HCT116 (cell line): ENCODE results near the gene C10orf90. TPM values are rescaled to one million over a fixed set of nuclear protein-coding genes. Genes with fewer than 3 reads are reported as not detected.

Experiments
- ATAC-seq: fragments of 200-7000 bp; cut with Tn5 transposase; 2 replicates; pipeline ENCODE4 v1.9.1; 2020; ENCODE audit warnings: mild to moderate bottlenecking, moderate library complexity
- BruUV-seq: library from RNA; stranded (reverse); fragments of 400-500 nt; replicated peaks from 2 replicates; lab custom pipeline; 2021; lab: Mats Ljungman, UMichigan
- CTCF ChIA-PET: fragments of 300-600 bp; sonication (Branson Sonifier 250); formaldehyde crosslinking; loops from one replicate; lab custom pipeline; 2021; ENCODE audit warnings: antibody characterized with exemption; lab: Charles Lee
- POLR2A ChIA-PET: fragments of 300-600, 350-600 bp; sonication (Branson Sonifier 250); formaldehyde crosslinking; loops from one replicate; lab custom pipeline; 2021; ENCODE audit warnings: antibody characterized with exemption; lab: Charles Lee
- RAD21 ChIA-PET, 2 experiments: fragments of 300-600 bp; sonication (Branson Sonifier 250); formaldehyde crosslinking; loops; one replicate each; lab custom pipeline; 2023; ENCODE audit warnings: low total read pairs in 2 of 2; ENCODE audit not compliant: uncharacterized antibody in 2 of 2, unreplicated experiment in 2 of 2, low non-redundant PET in 1 of 2; lab: Charles Lee
- DNase-seq: peaks from one replicate; pipeline ENCODE4 v3.0.0-alpha.2; 2010; ENCODE audit warnings: low read depth, low spot score
- H2AFZ ChIP-seq: fragments of 200-600 bp; shearing (Covaris generic), sonication (generic); 2 replicates; pipeline ENCODE4 v1.6.1; 2017; ENCODE audit warnings: low read depth, mixed run types, mixed read lengths, antibody characterized with exemption, low read length; ENCODE audit not compliant: poor library complexity, severe bottlenecking
- H3K27ac ChIP-seq: 2 replicates; pipeline ENCODE4 v1.5.1; 2012; ENCODE audit warnings: low read depth, low read length
- H3K27me3 ChIP-seq: fragments of 200-600 bp; sonication (generic); 2 replicates; pipeline ENCODE4 v1.6.1; 2016; ENCODE audit warnings: mixed run types, low read length, mixed read lengths; ENCODE audit not compliant: insufficient read depth
- H3K36me3 ChIP-seq, 2 experiments: fragments of 200-500 bp in 1 of 2; fragments of 200-600 bp in 1 of 2; sonication (Bioruptor generic) in 1 of 2; sonication (generic) in 1 of 2; 2 replicates each; pipeline versions ENCODE4 v1.5.1 to v1.6.1; 2014 to 2016; ENCODE audit warnings: low read length in 2 of 2, inconsistent platforms in 1 of 2, mixed read lengths in 1 of 2, mixed run types in 1 of 2; ENCODE audit not compliant: insufficient read depth in 2 of 2, control insufficient read depth in 1 of 2
- H3K4me1 ChIP-seq, 2 experiments: fragments of 200-600 bp in 1 of 2; sonication (generic) in 1 of 2; 2 replicates each; pipeline versions ENCODE4 v1.5.1 to v1.6.1; 2012 to 2017; ENCODE audit warnings: low read length in 2 of 2, inconsistent platforms in 1 of 2, mild to moderate bottlenecking in 1 of 2, mixed read lengths in 1 of 2, mixed run types in 1 of 2, moderate library complexity in 1 of 2; ENCODE audit not compliant: insufficient read depth in 2 of 2, control insufficient read depth in 1 of 2
- H3K4me2 ChIP-seq: fragments of 200-600 bp; sonication (generic); 2 replicates; pipeline ENCODE4 v1.6.1; 2017; ENCODE audit warnings: mixed run types, low read length, mixed read lengths
- H3K4me3 ChIP-seq, 2 experiments: fragments of 200-600 bp in 1 of 2; sonication (generic) in 1 of 2; replicated peaks in 1 of 2; 2 replicates each; pipeline ENCODE4 v1.5.1; 2011 to 2016; ENCODE audit warnings: low read length in 2 of 2, control low read depth in 1 of 2, low read depth in 1 of 2, mild to moderate bottlenecking in 1 of 2, mixed read lengths in 1 of 2, mixed run types in 1 of 2
- H3K79me2 ChIP-seq: fragments of 200-600 bp; sonication (generic); 2 replicates; pipeline ENCODE4 v1.6.1; 2017; ENCODE audit warnings: mild to moderate bottlenecking, mixed run types, low read length, moderate library complexity, mixed read lengths; ENCODE audit not compliant: insufficient read depth
- H3K9ac ChIP-seq: fragments of 200-600 bp; sonication (generic); 2 replicates; pipeline ENCODE4 v1.6.1; 2016; ENCODE audit warnings: low read length, mixed read lengths
- H3K9me2 ChIP-seq: fragments of 200-600 bp; sonication (generic), shearing (Covaris generic); 2 replicates; pipeline ENCODE4 v1.6.1; 2017; ENCODE audit warnings: mixed run types, mild to moderate bottlenecking, moderate library complexity; ENCODE audit not compliant: insufficient read depth
- H3K9me3 ChIP-seq, 2 experiments: fragments of 200-500 bp in 1 of 2; fragments of 200-600 bp in 1 of 2; sonication (Bioruptor generic) in 1 of 2; sonication (generic) in 1 of 2; 2 replicates each; pipeline ENCODE4 v1.6.1; 2014 to 2017; ENCODE audit warnings: low read length in 2 of 2, mixed read lengths in 2 of 2, inconsistent platforms in 1 of 2, low read depth in 1 of 2, mild to moderate bottlenecking in 1 of 2, mixed run types in 1 of 2, moderate library complexity in 1 of 2; ENCODE audit not compliant: control insufficient read depth in 1 of 2, insufficient read depth in 1 of 2
- H4K20me1 ChIP-seq: fragments of 200-600 bp; sonication (generic), shearing (Covaris generic); 2 replicates; pipeline ENCODE4 v1.6.1; 2017; ENCODE audit warnings: mixed run types, mild to moderate bottlenecking, moderate library complexity; ENCODE audit not compliant: insufficient read depth
- CBX3 ChIP-seq: IDR thresholded peaks from 2 replicates; pipeline ENCODE4 v1.6.1; 2012; ENCODE audit warnings: low read depth
- EGR1 ChIP-seq: IDR thresholded peaks from 2 replicates; pipeline ENCODE4 v1.6.1; 2012; ENCODE audit warnings: low read depth
- ELF1 ChIP-seq: IDR thresholded peaks from 2 replicates; pipeline ENCODE4 v1.6.1; 2012; ENCODE audit warnings: low read depth, borderline replicate concordance
- EZH2 ChIP-seq: fragments of 200-600 bp; sonication (generic); IDR thresholded peaks from 2 replicates; pipeline ENCODE4 v1.6.1; 2017; ENCODE audit warnings: antibody characterized with exemption, mixed run types
- FOSL1 ChIP-seq: IDR thresholded peaks from 2 replicates; pipeline ENCODE4 v1.6.1; 2012; ENCODE audit warnings: low read depth
- POLR2AphosphoS5 ChIP-seq: IDR thresholded peaks from 2 replicates; pipeline ENCODE4 v1.6.1; 2011; ENCODE audit warnings: mild to moderate bottlenecking, low read depth, low read length, moderate library complexity
- REST ChIP-seq: IDR thresholded peaks from 2 replicates; pipeline ENCODE4 v1.6.1; 2012; ENCODE audit warnings: low read depth
- SIN3A ChIP-seq: IDR thresholded peaks from 2 replicates; pipeline ENCODE4 v1.6.1; 2012; ENCODE audit warnings: low read depth
- SP1 ChIP-seq: IDR thresholded peaks from 2 replicates; pipeline ENCODE4 v1.6.1; 2012; ENCODE audit warnings: low read depth
- ZBTB33 ChIP-seq: IDR thresholded peaks from 2 replicates; pipeline ENCODE4 v1.6.1; 2011; ENCODE audit warnings: mild to moderate bottlenecking, low read length, moderate library complexity; ENCODE audit not compliant: insufficient replicate concordance; ENCODE audit errors: extremely low read depth
- ZFX ChIP-seq: fragments of 450-650 bp; IDR thresholded peaks from 2 replicates; pipeline ENCODE4 v1.6.1; 2017
- ZNF274 ChIP-seq: fragments of 200-500 bp; sonication (Bioruptor generic); IDR thresholded peaks from 2 replicates; pipeline ENCODE4 v1.6.1; 2014; ENCODE audit warnings: mild to moderate bottlenecking, low read depth, low read length, inconsistent platforms
- intact Hi-C: fragments of 100-400 bp; cut with micrococcal nuclease; formaldehyde crosslinking; loops from 2 replicates; pipeline ENCODE4 v1.10.0; 2022
- total RNA-seq: library from RNA; stranded (reverse); gene quantifications from one replicate; pipeline ENCODE4 v1.2.1, GENCODE V29; 2021; ENCODE audit not compliant: unreplicated experiment

C10orf90 gene
- total RNA-seq, 1 experiment from 2014 or later: not detected

GRCh38 chr10:126433351-126433750 is 237.1 kb downstream of the C10orf90 start:
- Histone ChIP-seq H3K27ac (no peak overlapping the region), H4K20me1 (no peaks in the 10 kb centered on the region), H3K9ac (no peak overlapping the region), H2AFZ (no peak overlapping the region), H3K9me3 (no peaks in the 10 kb centered on the region), H3K79me2 (no peaks in the 10 kb centered on the region), H3K9me2 (no peaks in the 10 kb centered on the region), H3K4me1 (peaks cover 0 to 4% of the 10 kb centered on the region in 2 experiments; a peak in 1 of 4 replicates), H3K4me3 (no peak overlapping the region), H3K27me3 (peaks cover 18% of the 10 kb centered on the region), H3K4me2 (no peak overlapping the region), H3K36me3 (no peaks in the 10 kb centered on the region)
- ATAC-seq (peak; percentile 30; the same call in 1 of the 2 replicates), DNase-seq (no peak)
- POLR2A ChIA-PET: no interaction called here
- RAD21 ChIA-PET: no interaction called here
- BruUV-seq: no TSS peak
- intact Hi-C loops: no loop called here
- CTCF ChIA-PET: no interaction called here
- TF ChIP-seq FOSL1 (peak; percentile 56), ZNF274 (no peak)

GRCh38 chr10:126432507-126432906 is 238.0 kb downstream of the C10orf90 start:
- Histone ChIP-seq H3K27me3 (peaks cover 18% of the 10 kb centered on the region), H3K9me2 (no peaks in the 10 kb centered on the region), H3K9me3 (no peaks in the 10 kb centered on the region), H2AFZ (no peak overlapping the region), H3K4me2 (no peak overlapping the region), H3K9ac (no peak overlapping the region), H3K36me3 (no peaks in the 10 kb centered on the region), H3K4me1 (peaks cover 0 to 4% of the 10 kb centered on the region in 2 experiments; a peak in 1 of 4 replicates), H3K27ac (no peak overlapping the region), H3K79me2 (no peaks in the 10 kb centered on the region), H4K20me1 (no peaks in the 10 kb centered on the region), H3K4me3 (no peak overlapping the region)
- RAD21 ChIA-PET: no interaction called here
- intact Hi-C loops: no loop called here
- POLR2A ChIA-PET: no interaction called here
- ATAC-seq (no peak), DNase-seq (no peak)
- no TSS peak for BruUV-seq
- CTCF ChIA-PET: no interaction called here
- TF ChIP-seq SP1 (no peak), EGR1 (no peak), POLR2AphosphoS5 (no peak), SIN3A (no peak), EZH2 (no peak), REST (no peak), ZFX (no peak), ELF1 (no peak), ZNF274 (no peak), FOSL1 (no peak), CBX3 (no peak), ZBTB33 (no peak)
